HFFc6 (cell line): ENCODE measurements around the gene WDR7. TPM values are rescaled to one million over a fixed set of nuclear protein-coding genes. Genes with fewer than 3 reads are reported as not detected.
A peak's percentile ranks its signal among the peaks of the same experiment; 100 is the strongest.

Experiments
- DNase-seq: peaks from one replicate; pipeline ENCODE4 v3.0.0-alpha.2; 2018
- H3K27ac Mint-ChIP-seq: 2 replicates; pipeline ENCODE4 v1.8.0; 2020; ENCODE audit warnings: mild to moderate bottlenecking, mixed read lengths
- H3K27me3 Mint-ChIP-seq: 2 replicates; pipeline ENCODE4 v1.8.0; 2021; ENCODE audit warnings: mild to moderate bottlenecking, moderate library complexity, mixed read lengths; ENCODE audit not compliant: insufficient read depth
- H3K36me3 Mint-ChIP-seq: 2 replicates; pipeline ENCODE4 v1.8.0; 2021; ENCODE audit warnings: low read depth, mixed read lengths
- H3K4me1 Mint-ChIP-seq: 2 replicates; pipeline ENCODE4 v1.8.0; 2020; ENCODE audit warnings: low read depth, mixed read lengths
- H3K4me3 Mint-ChIP-seq: 2 replicates; pipeline ENCODE4 v1.8.0; 2020; ENCODE audit warnings: mild to moderate bottlenecking, moderate library complexity, mixed read lengths
- H3K9me3 Mint-ChIP-seq: 2 replicates; pipeline ENCODE4 v1.8.0; 2020; ENCODE audit warnings: mild to moderate bottlenecking, mixed read lengths
- total RNA-seq, 6 experiments: library from RNA; stranded (reverse); fragmentation: NEBNext Ultra II Directional; extraction: Animal tissue kit (Norgen Biotek cat#: 25700); gene quantifications; 2 replicates in 1 of 6; 3 replicates in 5 of 6; pipeline ENCODE4 v1.2.3, GENCODE V29; 2021
- TF ChIP-seq, protein P1 (sequence below): fragments of 200-600 bp; sonication (generic); IDR thresholded peaks from 2 replicates; pipeline ENCODE4 v1.5.0; 2021; ENCODE audit warnings: antibody characterized with exemption, mild to moderate bottlenecking

Gene WDR7
- total RNA-seq, 6 experiments from 2014 or later, result 14.0 to 19.7 (median 16.6) TPM

DNA sequence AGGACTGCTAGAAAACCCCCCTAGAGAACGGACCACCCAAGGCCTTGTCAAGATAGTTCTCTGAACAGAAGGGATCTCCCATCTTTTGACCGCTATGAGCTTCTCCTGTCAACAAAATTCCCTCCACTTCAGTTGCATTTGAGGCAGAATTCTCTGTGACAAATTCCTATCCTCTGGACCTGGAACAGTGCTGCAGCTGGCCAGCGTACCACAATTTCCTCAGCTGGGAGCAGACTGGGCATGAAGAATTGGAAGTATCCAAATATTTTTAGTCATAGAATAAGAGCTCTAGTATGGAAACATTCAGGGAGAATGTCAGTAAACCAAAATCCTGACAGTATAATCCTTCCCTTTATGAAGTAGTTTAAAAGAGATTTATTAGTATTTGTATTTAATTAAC, 348.7 kb downstream of the WDR7 start:
- H3K27me3 Mint-ChIP-seq, result no peaks in the 10 kb centered on the region
- no peaks in the 10 kb centered on the region for H3K36me3 Mint-ChIP-seq
- TF ChIP-seq, protein P1, sequence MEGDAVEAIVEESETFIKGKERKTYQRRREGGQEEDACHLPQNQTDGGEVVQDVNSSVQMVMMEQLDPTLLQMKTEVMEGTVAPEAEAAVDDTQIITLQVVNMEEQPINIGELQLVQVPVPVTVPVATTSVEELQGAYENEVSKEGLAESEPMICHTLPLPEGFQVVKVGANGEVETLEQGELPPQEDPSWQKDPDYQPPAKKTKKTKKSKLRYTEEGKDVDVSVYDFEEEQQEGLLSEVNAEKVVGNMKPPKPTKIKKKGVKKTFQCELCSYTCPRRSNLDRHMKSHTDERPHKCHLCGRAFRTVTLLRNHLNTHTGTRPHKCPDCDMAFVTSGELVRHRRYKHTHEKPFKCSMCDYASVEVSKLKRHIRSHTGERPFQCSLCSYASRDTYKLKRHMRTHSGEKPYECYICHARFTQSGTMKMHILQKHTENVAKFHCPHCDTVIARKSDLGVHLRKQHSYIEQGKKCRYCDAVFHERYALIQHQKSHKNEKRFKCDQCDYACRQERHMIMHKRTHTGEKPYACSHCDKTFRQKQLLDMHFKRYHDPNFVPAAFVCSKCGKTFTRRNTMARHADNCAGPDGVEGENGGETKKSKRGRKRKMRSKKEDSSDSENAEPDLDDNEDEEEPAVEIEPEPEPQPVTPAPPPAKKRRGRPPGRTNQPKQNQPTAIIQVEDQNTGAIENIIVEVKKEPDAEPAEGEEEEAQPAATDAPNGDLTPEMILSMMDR, result no peak
- no peak overlapping the region for H3K27ac Mint-ChIP-seq
- peaks cover 26% of the 10 kb centered on the region for H3K4me1 Mint-ChIP-seq
- H3K9me3 Mint-ChIP-seq, result no peaks in the 10 kb centered on the region
- no peak for DNase-seq
- no peak overlapping the region for H3K4me3 Mint-ChIP-seq

DNA sequence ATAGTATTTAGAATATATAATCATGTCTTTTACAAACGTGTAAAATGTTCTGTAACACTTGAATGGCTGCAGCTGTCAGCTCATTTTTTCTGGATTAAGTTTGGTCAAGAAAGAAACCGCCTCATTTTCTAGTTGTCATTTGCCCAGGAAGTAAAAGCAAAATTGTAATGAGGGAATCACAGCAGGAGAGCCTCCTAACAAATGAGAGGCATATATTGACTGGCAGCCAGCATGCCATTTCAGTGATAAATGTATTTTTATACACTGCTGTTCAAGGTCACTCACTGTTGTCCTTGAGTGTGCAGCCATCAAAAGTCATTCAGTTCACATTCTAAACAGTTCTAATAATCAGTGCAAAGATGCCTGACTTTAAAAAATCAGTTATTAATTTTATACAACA, 351.5 kb downstream of the WDR7 start:
- Mint-ChIP-seq H3K27ac (no peak overlapping the region), H3K4me3 (no peak overlapping the region), H3K9me3 (no peaks in the 10 kb centered on the region), H3K36me3 (no peaks in the 10 kb centered on the region), H3K4me1 (peaks cover 35% of the 10 kb centered on the region), H3K27me3 (no peaks in the 10 kb centered on the region)
- TF ChIP-seq, protein P1, result no peak
- DNase-seq, result no peak

DNA sequence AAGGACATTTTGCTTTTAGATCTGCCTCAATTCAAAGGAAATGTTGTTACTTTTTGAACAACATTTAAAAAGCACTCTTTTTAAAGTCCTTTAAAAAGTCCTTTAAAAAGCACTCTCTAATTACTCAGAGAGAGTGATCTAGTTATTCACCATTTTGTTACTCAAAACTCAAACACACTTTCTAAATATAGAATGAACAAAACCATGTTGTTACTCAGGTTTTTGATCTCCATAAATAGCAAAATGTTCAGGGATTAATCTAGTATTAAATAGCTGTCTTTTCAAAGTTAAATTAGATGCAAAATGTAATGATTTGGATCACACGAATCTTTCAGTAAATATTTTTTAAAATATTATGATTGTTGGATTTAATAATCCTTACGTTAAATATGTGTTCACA, 352.2 kb downstream of the WDR7 start:
- Mint-ChIP-seq H3K9me3 (no peaks in the 10 kb centered on the region), H3K36me3 (no peaks in the 10 kb centered on the region), H3K4me3 (no peak overlapping the region), H3K27ac (peak overlapping the region; percentile 4; the same call in 1 of the 2 replicates), H3K27me3 (no peaks in the 10 kb centered on the region), H3K4me1 (peaks cover 35% of the 10 kb centered on the region)
- DNase-seq, result no peak
- TF ChIP-seq, protein P1, result no peak

DNA sequence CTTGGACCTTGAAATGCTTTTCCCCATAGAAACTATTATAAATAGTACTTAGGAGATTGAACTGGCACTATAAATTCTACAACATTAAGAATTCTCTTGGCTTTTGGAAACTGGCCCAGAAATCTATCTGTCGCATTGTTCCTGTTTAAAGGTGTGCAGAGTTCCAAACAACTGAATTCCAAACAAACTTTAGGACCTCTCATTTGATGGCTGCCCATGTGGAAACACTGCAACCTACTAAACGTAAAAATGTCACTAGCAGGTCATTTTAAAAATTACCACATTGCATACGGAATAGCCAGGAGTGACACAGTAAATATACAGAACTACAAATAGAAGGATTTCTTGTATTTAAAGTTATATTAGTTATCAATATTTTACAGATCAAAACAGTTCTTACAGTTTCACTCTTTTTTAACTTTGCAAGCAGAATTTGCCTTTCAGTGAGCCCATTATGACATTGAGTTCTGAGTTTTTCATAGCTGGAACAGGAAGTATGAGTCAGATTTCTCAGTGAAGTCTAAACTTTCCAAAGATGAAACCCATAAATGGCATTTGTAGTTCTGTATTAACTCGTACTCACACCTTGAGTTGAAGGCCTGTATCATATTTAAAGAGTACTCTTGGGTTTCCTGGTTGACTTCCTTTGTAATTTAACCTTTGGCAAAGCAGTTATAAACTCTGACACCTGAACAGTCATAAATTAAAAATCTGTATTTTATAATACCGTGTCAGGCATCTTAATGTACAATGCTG, 353.4 kb downstream of the WDR7 start:
- peak; percentile 51 for DNase-seq
- Mint-ChIP-seq H3K36me3 (no peaks in the 10 kb centered on the region), H3K27me3 (no peaks in the 10 kb centered on the region), H3K4me3 (0 out of 2 replicates have a peak overlapping the region, but pooled peaks have one; percentile 20), H3K4me1 (peaks cover 35% of the 10 kb centered on the region), H3K27ac (peak overlapping the region; percentile 58), H3K9me3 (no peaks in the 10 kb centered on the region)
- TF ChIP-seq, protein P1, result no peak

DNA sequence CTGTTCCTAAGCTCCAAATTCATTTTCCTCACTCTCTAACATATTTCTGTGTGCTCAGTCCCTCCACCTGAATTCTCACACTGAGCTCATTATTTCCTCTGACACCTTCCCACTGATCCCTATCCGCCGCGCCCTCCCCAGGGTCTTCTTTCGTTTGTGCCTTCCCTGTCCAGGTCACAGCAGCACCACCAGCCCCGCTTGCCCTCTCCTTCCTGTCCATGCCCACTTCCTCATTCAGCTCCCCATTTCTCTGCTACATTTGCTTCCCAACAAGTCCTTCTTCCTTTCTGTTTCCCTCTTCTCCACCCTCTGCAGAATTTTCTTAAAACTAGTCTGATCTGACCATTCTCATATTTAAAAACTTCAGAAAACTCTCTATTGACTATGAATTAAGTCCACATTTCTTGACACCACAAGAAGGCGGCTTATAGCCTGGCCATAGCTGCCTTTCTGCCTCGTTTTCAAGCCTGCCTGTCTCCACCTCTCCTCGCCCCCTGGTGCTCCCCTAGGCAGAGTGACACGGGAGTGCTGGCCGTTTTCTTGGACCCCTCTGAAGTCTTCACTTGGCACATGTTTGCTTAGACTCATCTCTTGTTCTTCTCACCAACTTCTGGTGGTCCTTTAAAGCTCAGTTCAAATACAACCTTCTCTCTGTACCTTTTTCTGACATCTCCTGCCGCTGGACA, 357.0 kb downstream of the WDR7 start:
- H3K4me3 Mint-ChIP-seq, result no peak overlapping the region
- TF ChIP-seq, protein P1, result no peak
- H3K27me3 Mint-ChIP-seq, result no peaks in the 10 kb centered on the region
- no peak overlapping the region for H3K27ac Mint-ChIP-seq
- no peaks in the 10 kb centered on the region for H3K36me3 Mint-ChIP-seq
- peaks cover 26% of the 10 kb centered on the region for H3K4me1 Mint-ChIP-seq
- no peak for DNase-seq
- no peaks in the 10 kb centered on the region for H3K9me3 Mint-ChIP-seq
